ENCODE results near the gene TRIM68. TPM values are rescaled to one million over a fixed set of nuclear protein-coding genes. Genes with fewer than 3 reads are reported as not detected.

TRIM68 gene
- total RNA-seq, 2 donors from 2014 or later: 16.0 to 25.4 TPM

- DNase-seq (ENCODE audit: low spot score) (no peak), ATAC-seq (ENCODE audit: insufficient number of reproducible peaks, low FRiP score, low read depth) (no peak)
- Histone ChIP-seq H3K4me3 (no peak overlapping the region), H3K36me3 (no peaks in the 10 kb centered on the region), H3K27ac (no peak overlapping the region), H3K9me3 (no peaks in the 10 kb centered on the region), H3K4me1 (ENCODE audit: control insufficient read depth in 1 of 2, low read depth in 2 of 2) (no peaks in the 10 kb centered on the region), H3K27me3 (replicated peaks; ENCODE audit: insufficient read depth) (no peaks in the 10 kb centered on the region)
- TF ChIP-seq CTCF (IDR thresholded peaks at IDR 0.05): no peak
These were observed 31.9 kb upstream of the TRIM68 start for GRCh38 chr11:4639931-4640330.

- no peak overlapping the region for H3K4me3 ChIP-seq
- no peaks in the 10 kb centered on the region for H3K9me3 ChIP-seq
- DNase-seq (ENCODE audit: low spot score) (no peak), ATAC-seq (ENCODE audit: insufficient number of reproducible peaks, low FRiP score, low read depth) (no peak)
- H3K4me1 ChIP-seq (ENCODE audit: control insufficient read depth in 1 of 2, low read depth in 2 of 2): no peaks in the 10 kb centered on the region
- no peaks in the 10 kb centered on the region for H3K36me3 ChIP-seq
- H3K27me3 ChIP-seq (replicated peaks; ENCODE audit: insufficient read depth): no peaks in the 10 kb centered on the region
- H3K27ac ChIP-seq: no peak overlapping the region
- TF ChIP-seq CTCF (IDR thresholded peaks at IDR 0.05): no peak
These were observed 29.6 kb upstream of the TRIM68 start for GRCh38 chr11:4637662-4638047.

GRCh38 chr11:4636962-4637661, 29.1 kb upstream of the TRIM68 start, which contains the start of gene OR51D1:
TSS of gene OR51D1 (plus strand) at chr11:4637477. CDS start at chr11:4639791, 2,314 bp downstream.
- Histone ChIP-seq H3K4me3 (peak within 1 kb of the TSS; percentile 58), H3K4me1 (ENCODE audit: control insufficient read depth in 1 of 2, low read depth in 2 of 2) (no peaks in the 10 kb centered on the region), H3K27me3 (replicated peaks; ENCODE audit: insufficient read depth) (no peaks in the 10 kb centered on the region), H3K36me3 (no peaks in the 10 kb centered on the region), H3K9me3 (no peaks in the 10 kb centered on the region), H3K27ac (no peak within 1 kb of the TSS)
- peak; percentile 77 for TF ChIP-seq CTCF (IDR thresholded peaks at IDR 0.05)
- ATAC-seq (ENCODE audit: insufficient number of reproducible peaks, low FRiP score, low read depth) (no peak), DNase-seq (ENCODE audit: low spot score) (no peak)

GRCh38 chr11:4636136-4636535, 28.1 kb upstream of the TRIM68 start:
- Histone ChIP-seq H3K27me3 (replicated peaks; ENCODE audit: insufficient read depth) (no peaks in the 10 kb centered on the region), H3K9me3 (no peaks in the 10 kb centered on the region), H3K4me1 (ENCODE audit: control insufficient read depth in 1 of 2, low read depth in 2 of 2) (no peaks in the 10 kb centered on the region), H3K36me3 (no peaks in the 10 kb centered on the region), H3K4me3 (no peak overlapping the region), H3K27ac (no peak overlapping the region)
- DNase-seq (ENCODE audit: low spot score) (no peak), ATAC-seq (ENCODE audit: insufficient number of reproducible peaks, low FRiP score, low read depth) (no peak)
- no peak for TF ChIP-seq CTCF (IDR thresholded peaks at IDR 0.05)

GRCh38 chr11:4626207-4627099, 18.4 kb upstream of the TRIM68 start:
- DNase-seq (ENCODE audit: low spot score): no peak

More at GRCh38 chr11:4626207-4627099, 18.4 kb upstream of the TRIM68 start:
- Histone ChIP-seq H3K27me3 (replicated peaks; ENCODE audit: insufficient read depth) (no peaks in the 10 kb centered on the region), H3K4me1 (ENCODE audit: control insufficient read depth in 1 of 2, low read depth in 2 of 2) (no peaks in the 10 kb centered on the region), H3K36me3 (no peaks in the 10 kb centered on the region), H3K27ac (no peak overlapping the region), H3K9me3 (peaks cover 4% of the 10 kb centered on the region), H3K4me3 (no peak overlapping the region)
- TF ChIP-seq CTCF (IDR thresholded peaks at IDR 0.05): peak; percentile 22
- no peak for ATAC-seq (ENCODE audit: insufficient number of reproducible peaks, low FRiP score, low read depth)

All from thoracic aorta (tissue), 2 donors.